Keratinocyte (primary cell): ENCODE measurements around the gene NOB1. TPM values are rescaled to one million over a fixed set of nuclear protein-coding genes. Genes with fewer than 3 reads are reported as not detected.

Experiments
- DNase-seq: peaks from one replicate; pipeline ENCODE4 v3.0.0-alpha.2; 2011; ENCODE audit warnings: low read depth, missing footprints, low spot score
- FAIRE-seq: peaks from 2 replicates; lab custom pipeline; 2011; peaks lifted over from hg19 to GRCh38; lab: Jason Lieb, UNC
- H2AFZ ChIP-seq: 2 replicates; pipeline ENCODE4 v1.6.0; 2012; ENCODE audit warnings: low read length, control low read depth, inconsistent platforms; ENCODE audit not compliant: control insufficient read depth
- H3K27ac ChIP-seq: 2 replicates; pipeline ENCODE4 v1.5.1; 2011; ENCODE audit warnings: low read length; ENCODE audit not compliant: control insufficient read depth, insufficient read depth
- H3K27me3 ChIP-seq: 3 replicates; pipeline ENCODE4 v1.6.0; 2011; ENCODE audit warnings: low read length; ENCODE audit not compliant: control insufficient read depth, insufficient read depth; ENCODE audit errors: extremely low read depth
- H3K36me3 ChIP-seq, 2 experiments: 2 replicates in 1 of 2; 3 replicates in 1 of 2; pipeline ENCODE4 v1.5.1; 2011; ENCODE audit warnings: low read length in 2 of 2, mild to moderate bottlenecking in 1 of 2; ENCODE audit not compliant: control insufficient read depth in 2 of 2, insufficient read depth in 2 of 2; ENCODE audit errors: extremely low read depth in 1 of 2
- H3K4me1 ChIP-seq: 3 replicates; pipeline ENCODE4 v1.5.1; 2011; ENCODE audit warnings: low read length; ENCODE audit not compliant: control insufficient read depth, insufficient read depth; ENCODE audit errors: extremely low read depth
- H3K4me2 ChIP-seq: 3 replicates; pipeline ENCODE4 v1.6.0; 2011; ENCODE audit warnings: low read depth, low read length; ENCODE audit not compliant: control insufficient read depth, insufficient read depth; ENCODE audit errors: extremely low read depth
- H3K4me3 ChIP-seq, 3 experiments: fragments of 200-600 bp in 1 of 3; sonication (generic) in 1 of 3; 2 replicates in 2 of 3; 3 replicates in 1 of 3; pipeline ENCODE4 v1.5.1; 2011 to 2016; ENCODE audit warnings: low read length in 3 of 3, mild to moderate bottlenecking in 3 of 3, control low read depth in 2 of 3, inconsistent platforms in 1 of 3, low read depth in 1 of 3, mixed read lengths in 1 of 3, mixed run types in 1 of 3, moderate library complexity in 1 of 3; ENCODE audit not compliant: control insufficient read depth in 2 of 3, insufficient read depth in 2 of 3; ENCODE audit errors: extremely low read depth in 1 of 3
- H3K79me2 ChIP-seq: 2 replicates; pipeline ENCODE4 v1.6.0; 2012; ENCODE audit warnings: low read length; ENCODE audit not compliant: control insufficient read depth, insufficient read depth
- H3K9ac ChIP-seq: 3 replicates; pipeline ENCODE4 v1.6.0; 2011; ENCODE audit warnings: low read length; ENCODE audit not compliant: control insufficient read depth, insufficient read depth; ENCODE audit errors: extremely low read depth
- H3K9me1 ChIP-seq: 3 replicates; pipeline ENCODE4 v1.6.0; 2011; ENCODE audit warnings: low read length; ENCODE audit not compliant: control insufficient read depth, insufficient read depth; ENCODE audit errors: extremely low read depth
- H3K9me3 ChIP-seq: 2 replicates; pipeline ENCODE4 v1.5.1; 2012; ENCODE audit warnings: low read depth, low read length; ENCODE audit not compliant: control insufficient read depth
- H4K20me1 ChIP-seq: 3 replicates; pipeline ENCODE4 v1.6.0; 2011; ENCODE audit warnings: low read length; ENCODE audit not compliant: control insufficient read depth, insufficient read depth; ENCODE audit errors: extremely low read depth
- CTCF ChIP-seq, 3 experiments: IDR thresholded peaks in 1 of 3; conservative IDR thresholded peaks in 1 of 3; optimal IDR thresholded peaks in 1 of 3; 2 replicates in 2 of 3; 3 replicates in 1 of 3; pipeline versions ENCODE3 to v1.5.1; 2011; ENCODE audit warnings: low read length in 3 of 3, mild to moderate bottlenecking in 3 of 3, moderate library complexity in 2 of 3, control low read depth in 1 of 3, inconsistent platforms in 1 of 3; ENCODE audit not compliant: insufficient read depth in 2 of 3; ENCODE audit errors: extremely low read depth in 1 of 3
- EZH2 ChIP-seq: IDR thresholded peaks from one replicate; pipeline ENCODE4 v1.6.1; 2012; ENCODE audit warnings: inconsistent platforms, mild to moderate bottlenecking, low read length, moderate library complexity
- dilution Hi-C: fragments of 300-500 bp; cut with MboI; formaldehyde crosslinking; loops from one replicate; pipeline ENCODE4 v1.7.0; 2020; ENCODE audit warnings: low sequenced_read_pairs; ENCODE audit not compliant: extremely low pct_ligation_motif_present
- polyA plus RNA-seq, 5 experiments: library from polyadenylated mRNA; depleted of rRNA in 3 of 5; stranded (reverse) in 3 of 5; stranded (forward) in 1 of 5; unstranded in 1 of 5; fragments of >200 nt; gene quantifications; 1 replicate in 1 of 5; 2 replicates in 3 of 5; 3 replicates in 1 of 5; pipeline versions ENCODE4 v1.2.1 to v1.2.3, GENCODE V29; 2011 to 2012; ENCODE audit warnings: missing spikeins in 2 of 5, low read depth in 1 of 5, low replicate concordance in 1 of 5

Gene NOB1
- polyA plus RNA-seq, 1 donor (not counting 4 experiments of a cell fraction or from before 2014, with no cell fraction given) = 63.0 TPM

- H3K9me1 ChIP-seq = no peaks in the 10 kb centered on the region
- no peak overlapping the region for H3K27ac ChIP-seq
- H2AFZ ChIP-seq = no peak overlapping the region
- H3K9ac ChIP-seq = no peak overlapping the region
- H3K4me1 ChIP-seq = no peaks in the 10 kb centered on the region
- H4K20me1 ChIP-seq = peaks cover 4% of the 10 kb centered on the region
- H3K9me3 ChIP-seq = no peaks in the 10 kb centered on the region
- no peaks in the 10 kb centered on the region for H3K27me3 ChIP-seq
- H3K79me2 ChIP-seq = peaks cover 61% of the 10 kb centered on the region
- TF ChIP-seq CTCF (optimal IDR thresholded peaks at IDR 0.05 in 1 of 3, IDR thresholded peaks at IDR 0.05 in 1 of 3, conservative IDR thresholded peaks at IDR 0.05 in 1 of 3; ENCODE audit: extremely low read depth in 1 of 3, insufficient read depth in 2 of 3, low read length in 3 of 3) = no peak
- no peak for TF ChIP-seq EZH2
- DNase-seq (no peak), FAIRE-seq (no peak)
- H3K4me3 ChIP-seq = no peak overlapping the region
- H3K36me3 ChIP-seq = peaks cover 41 to 60% of the 10 kb centered on the region in 2 experiments
- dilution Hi-C loops = no loop called here
- no peak overlapping the region for H3K4me2 ChIP-seq
Observed at GRCh38 chr16:69748694-69749345, 5.9 kb downstream of the NOB1 start.

GRCh38 chr16:69747115-69747514 is 7.6 kb downstream of the NOB1 start:
- FAIRE-seq = no peak
- H3K36me3 ChIP-seq = peaks cover 53 to 66% of the 10 kb centered on the region in 2 experiments

More at GRCh38 chr16:69747115-69747514, 7.6 kb downstream of the NOB1 start:
- dilution Hi-C loops = no loop called here
- H3K4me2 ChIP-seq = no peak overlapping the region
- H3K27me3 ChIP-seq = no peaks in the 10 kb centered on the region
- H3K79me2 ChIP-seq = peaks cover 51% of the 10 kb centered on the region
- H3K27ac ChIP-seq = no peak overlapping the region
- H3K9ac ChIP-seq = no peak overlapping the region
- H3K9me3 ChIP-seq = no peaks in the 10 kb centered on the region
- TF ChIP-seq EZH2 = no peak
- TF ChIP-seq CTCF (optimal IDR thresholded peaks at IDR 0.05 in 1 of 3, IDR thresholded peaks at IDR 0.05 in 1 of 3, conservative IDR thresholded peaks at IDR 0.05 in 1 of 3; ENCODE audit: extremely low read depth in 1 of 3, insufficient read depth in 2 of 3, low read length in 3 of 3) = no peak
- DNase-seq = no peak
- H2AFZ ChIP-seq = no peak overlapping the region
- no peaks in the 10 kb centered on the region for H3K9me1 ChIP-seq
- no peak overlapping the region for H3K4me3 ChIP-seq
- H3K4me1 ChIP-seq = peaks cover 5% of the 10 kb centered on the region
- peaks cover 4% of the 10 kb centered on the region for H4K20me1 ChIP-seq
